GM18498 (cell line): ENCODE data around the gene NCK1.
"Not testable (repeated sequence)": the region's sequence is repeated elsewhere in the genome, so short reads cannot be mapped to it uniquely, and the experiment has no call there.

ENCODE experiments used
- ATAC-seq: cut with Tn5 transposase; IDR thresholded peaks from one replicate; pipeline ENCODE4 v1.9.1; 2021; ENCODE audit warnings: mild to moderate bottlenecking, moderate library complexity; ENCODE audit not compliant: unreplicated experiment

Gene NCK1

DNA sequence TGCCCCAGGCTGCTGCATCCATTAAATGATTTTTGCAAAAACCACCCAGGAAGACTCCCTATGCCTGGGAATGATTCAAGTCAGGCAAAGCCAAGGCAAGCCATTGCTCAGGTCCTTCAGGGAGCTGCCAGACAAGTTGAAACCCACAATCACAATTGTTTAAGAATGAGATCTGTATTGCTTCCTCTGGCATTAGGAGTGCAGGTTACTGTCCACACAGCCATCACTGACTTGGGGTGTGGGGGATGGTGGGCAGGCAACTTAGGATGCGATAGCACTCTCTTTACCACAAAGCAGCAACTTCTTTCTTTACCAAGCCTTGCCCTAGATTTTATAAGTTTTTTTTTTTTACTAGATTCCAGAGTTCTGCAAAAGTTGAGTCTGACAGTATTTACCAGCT lies 80.8 kb downstream of the NCK1 start:
- no peak for ATAC-seq

DNA sequence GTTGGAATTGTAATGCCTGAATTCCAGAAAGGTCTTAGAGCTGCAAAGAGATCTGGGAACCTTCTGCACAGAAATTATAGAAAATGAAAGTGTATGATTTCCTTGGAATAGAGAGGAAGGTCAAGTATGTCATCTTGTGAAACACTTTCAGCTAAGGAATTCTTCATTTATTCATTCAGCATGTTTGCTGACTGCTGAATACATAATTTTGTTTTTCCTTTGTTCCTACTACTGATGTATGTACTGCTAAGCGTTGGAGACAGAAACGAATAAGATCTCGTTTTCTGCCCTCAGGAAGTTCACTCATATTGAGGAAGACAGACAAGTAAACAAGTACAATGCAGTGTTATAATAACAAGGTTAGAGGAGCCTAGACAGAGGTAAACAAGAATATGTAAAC lies 81.4 kb downstream of the NCK1 start:
- no peak for ATAC-seq

DNA sequence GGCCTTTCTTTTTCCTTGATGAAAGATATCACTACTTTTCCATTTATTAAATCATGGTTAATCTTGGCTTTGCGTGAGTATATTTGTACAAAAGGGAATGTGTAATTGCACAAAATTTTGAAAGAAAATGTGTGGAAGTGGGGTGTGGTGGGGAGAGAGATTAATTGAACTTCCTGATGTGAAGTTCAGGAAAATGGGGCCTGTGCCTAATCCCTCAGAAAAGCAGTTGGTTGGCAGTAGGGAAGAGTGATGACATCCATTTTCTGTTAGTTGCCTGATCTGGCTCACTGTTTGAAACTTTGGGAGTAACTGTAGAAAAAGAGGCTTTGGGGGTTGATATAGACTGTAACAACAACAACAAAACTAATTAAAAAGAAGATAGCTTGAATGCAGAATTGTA lies 85.0 kb downstream of the NCK1 start:
- no peak for ATAC-seq

DNA sequence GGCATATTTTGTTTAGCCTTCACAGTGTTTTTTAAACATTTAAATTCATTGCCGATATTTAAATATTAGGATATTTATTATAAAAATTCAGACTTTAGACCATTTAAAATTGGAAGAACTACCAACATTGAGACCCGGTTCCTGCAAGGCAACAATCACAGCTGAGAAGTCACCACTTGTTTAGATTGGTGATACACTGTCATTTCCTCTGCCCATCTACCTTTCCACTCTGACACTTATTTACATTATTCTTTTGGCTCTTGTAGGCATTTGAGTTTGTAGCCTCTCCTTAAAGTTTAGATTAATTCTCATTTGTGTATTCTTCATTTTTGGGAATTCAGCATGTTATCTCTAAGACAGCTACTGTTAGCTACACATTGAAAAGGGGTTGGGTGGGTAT lies 85.5 kb downstream of the NCK1 start:
- no peak for ATAC-seq

DNA sequence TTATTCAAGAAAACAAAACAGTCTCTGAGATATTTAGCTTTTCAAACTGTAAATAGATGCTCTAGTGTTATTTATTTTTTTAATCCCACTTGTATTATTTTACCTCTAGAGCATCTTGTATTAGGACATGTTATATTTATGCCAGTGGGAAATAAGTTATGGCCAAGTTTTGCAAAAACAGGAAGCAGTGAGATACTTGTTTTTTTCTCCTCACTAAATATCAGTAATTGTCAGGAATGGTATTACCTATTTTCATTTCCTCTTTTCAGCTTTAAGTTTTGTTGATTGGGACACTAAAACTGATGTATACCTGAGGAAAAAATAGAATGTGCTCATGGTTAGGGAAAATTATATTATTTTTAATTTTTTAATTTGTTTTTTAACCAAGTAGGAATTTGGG lies 87.1 kb downstream of the NCK1 start:
- ATAC-seq: no peak

DNA sequence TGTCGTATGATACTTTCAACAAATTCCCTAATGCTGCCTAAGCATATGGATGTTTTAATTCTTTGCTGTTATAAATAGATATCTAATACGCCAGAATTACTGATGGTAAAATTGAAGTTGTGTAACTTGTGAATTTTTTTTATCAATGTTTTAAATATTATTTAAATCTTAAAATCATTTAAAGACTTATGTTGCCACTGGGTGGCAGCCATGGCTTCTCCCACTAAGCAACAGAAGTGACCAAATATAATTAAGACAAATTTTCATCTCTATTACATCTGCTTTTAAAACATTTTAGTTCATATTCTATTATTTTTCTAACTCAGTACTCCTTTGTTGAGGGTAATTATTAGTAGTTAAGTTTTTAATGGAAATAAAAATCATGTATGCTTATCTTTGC lies 87.7 kb downstream of the NCK1 start:
- ATAC-seq: no peak

DNA sequence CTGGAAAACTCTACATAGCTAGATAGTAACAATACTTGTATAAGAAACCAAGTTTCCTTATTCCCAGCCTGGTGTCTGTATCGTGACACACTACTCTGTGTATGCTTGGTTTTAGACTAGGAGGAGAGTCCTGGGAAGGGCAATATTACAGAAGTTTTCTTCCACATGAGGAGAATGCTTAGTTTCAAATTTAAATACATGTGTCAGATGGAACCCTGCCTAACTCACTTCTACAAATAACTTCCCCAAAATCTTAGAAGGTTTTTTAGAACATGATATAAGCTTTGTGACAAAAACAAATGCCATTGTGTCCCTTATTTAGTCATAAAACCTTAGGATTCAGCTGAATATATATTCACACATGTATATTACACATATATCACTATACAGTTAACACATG lies 88.6 kb downstream of the NCK1 start:
- ATAC-seq: no peak

DNA sequence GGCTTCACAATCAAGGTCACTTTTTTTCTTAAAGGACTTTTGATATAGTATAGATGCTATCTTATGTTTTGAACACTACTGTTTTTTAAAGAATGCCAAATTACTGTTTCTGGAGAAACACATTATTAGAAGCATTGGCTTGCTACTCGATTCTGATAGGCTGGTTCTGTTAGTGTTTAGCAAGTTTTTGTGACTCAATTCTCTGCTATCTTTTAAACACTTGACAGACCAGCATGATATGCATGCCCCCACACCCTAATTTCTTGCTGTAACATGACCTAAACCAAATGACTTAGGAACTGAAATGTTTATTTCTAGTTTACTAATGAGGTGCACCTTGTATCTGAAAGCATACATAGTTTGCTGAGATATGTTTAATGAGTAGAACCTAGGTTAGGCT lies 90.3 kb downstream of the NCK1 start:
- ATAC-seq: no peak

DNA sequence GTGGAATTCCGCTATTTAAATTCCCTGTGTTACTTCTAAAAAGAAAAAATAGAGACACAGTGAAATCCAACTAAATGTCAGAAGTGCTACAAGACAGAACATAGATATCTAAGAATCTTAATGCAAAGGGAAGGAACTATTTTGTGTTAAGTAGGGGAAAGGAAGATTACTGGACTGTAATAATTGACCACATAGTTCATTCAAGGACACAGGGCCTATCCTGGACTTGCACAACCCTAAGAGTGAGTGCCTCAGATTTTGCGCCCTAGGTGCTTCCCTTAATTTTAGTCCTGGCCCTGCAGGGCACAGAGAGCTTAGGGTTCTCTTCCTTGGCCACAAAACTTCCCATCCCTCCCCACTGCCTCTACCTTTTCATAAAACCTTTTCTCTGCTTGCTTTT lies 92.2 kb downstream of the NCK1 start:
- no peak for ATAC-seq

DNA sequence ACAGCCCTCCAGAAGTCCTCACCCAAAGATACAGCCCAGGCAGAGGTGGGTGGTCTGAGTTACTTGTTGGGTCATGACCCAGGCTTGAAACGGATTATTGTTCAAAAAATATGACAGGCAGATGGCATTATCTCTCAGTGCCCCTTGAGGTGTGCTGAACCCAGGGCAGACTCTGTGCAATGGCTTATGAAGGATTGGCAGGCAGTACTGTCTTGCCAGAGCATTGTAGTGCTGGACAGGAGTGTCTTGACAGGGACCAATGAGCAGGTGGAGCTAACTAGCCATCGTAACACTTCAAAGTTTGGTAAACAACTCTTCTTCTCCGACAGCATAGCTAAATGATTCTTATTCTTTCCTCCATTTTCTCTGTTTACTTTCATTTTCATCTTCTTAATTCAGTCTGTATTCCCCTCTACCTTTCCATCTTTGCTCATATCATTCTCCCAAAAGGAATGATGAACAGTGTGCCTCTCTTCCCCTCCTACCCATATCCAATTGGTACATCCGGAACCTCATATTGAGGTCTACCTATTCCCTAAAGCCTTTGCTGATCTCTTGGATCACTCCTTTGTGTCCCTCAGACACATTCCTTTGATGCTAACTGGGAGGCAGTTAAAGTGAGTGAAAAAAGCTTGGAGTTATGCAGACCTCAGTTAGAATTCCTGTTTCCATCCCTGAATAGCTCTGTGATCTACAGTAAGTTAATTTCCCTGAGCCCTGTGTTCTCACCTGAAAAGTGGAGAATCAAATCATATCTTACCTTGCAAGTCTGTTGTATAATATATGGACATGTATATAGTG lies 93.2 kb downstream of the NCK1 start:
- ATAC-seq: no peak

DNA sequence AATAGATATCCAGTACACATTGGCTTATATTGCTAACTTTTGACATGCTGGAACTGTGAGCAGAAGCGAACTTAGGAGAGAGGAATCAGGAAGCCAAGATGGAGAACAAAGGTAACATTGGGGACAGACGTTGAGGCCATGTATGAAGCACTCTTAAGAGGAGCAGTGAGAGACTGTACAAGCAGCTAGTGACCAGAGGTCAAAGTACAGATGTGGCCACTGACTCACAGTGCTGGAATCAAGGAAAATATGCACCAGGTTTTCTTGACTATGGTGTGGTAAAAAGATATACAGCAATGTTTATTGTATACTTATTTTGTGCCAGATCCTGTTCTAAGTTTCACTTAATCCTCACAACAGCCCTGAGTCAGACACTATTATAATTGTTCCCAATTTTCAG lies 93.8 kb downstream of the NCK1 start:
- ATAC-seq: no peak

DNA sequence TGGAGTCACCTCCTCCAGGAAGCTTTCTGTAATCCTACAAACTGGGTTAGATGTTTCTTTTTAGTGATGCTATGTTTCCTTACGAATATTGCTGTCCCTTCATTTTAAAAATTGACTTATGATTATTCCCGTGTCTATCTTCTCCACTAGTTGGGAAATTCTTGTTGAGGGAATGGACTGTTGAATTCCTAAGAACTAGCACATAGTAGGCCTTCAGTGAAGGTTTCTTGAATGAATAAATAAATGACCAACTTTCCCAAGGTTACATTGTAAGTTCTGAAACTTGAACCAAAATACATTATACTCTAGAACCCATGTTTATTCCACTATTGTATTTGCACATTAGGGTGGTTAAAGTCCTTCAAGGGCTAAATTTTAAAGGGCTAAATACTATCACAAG lies 95.0 kb downstream of the NCK1 start:
- ATAC-seq: no peak

DNA sequence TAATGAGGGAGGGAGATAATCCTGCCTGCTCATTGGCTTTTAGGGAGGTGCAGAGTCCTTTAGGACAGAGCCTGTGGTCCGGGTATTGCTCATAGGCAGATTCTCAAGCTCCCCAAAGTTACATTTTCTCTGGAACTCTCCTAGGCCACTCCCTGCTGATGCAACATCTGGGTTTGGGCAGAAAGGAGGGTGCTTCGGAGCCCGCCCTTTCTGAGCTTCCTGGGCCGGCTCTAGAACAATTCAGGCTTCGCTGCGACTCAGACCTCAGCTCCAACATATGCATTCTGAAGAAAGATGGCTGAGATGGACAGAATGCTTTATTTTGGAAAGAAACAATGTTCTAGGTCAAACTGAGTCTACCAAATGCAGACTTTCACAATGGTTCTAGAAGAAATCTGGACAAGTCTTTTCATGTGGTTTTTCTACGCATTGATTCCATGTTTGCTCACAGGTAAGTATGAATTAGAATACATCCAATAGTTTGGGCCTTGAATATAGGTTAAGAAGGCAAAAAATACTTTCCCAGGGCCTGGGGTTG lies 95.8 kb downstream of the NCK1 start, which contains the start of gene IL20RB:
TSS of gene IL20RB (plus strand) at position 233 of the 538 bp plus-strand sequence. CDS start at position 364, 131 bp downstream.
- no peak for ATAC-seq

DNA sequence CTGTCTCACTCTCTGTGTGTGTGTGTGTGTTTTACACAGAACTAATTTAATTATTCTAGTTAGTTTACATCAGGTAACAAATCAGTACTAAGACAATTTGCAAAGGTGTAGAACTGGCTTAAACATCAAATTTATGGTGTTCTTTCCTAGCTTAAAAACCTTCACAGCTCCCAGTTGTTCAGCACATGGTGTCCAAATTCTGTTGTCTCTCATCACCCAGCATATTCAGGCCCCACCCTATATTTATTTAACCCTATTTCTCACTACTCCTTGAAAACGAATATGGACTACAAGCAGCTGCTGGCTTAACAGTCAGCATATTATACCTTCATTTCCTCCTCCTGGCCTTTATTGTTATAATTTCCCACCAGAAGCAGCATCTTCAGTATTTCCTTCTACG lies 96.9 kb downstream of the NCK1 start:
- no peak for ATAC-seq

DNA sequence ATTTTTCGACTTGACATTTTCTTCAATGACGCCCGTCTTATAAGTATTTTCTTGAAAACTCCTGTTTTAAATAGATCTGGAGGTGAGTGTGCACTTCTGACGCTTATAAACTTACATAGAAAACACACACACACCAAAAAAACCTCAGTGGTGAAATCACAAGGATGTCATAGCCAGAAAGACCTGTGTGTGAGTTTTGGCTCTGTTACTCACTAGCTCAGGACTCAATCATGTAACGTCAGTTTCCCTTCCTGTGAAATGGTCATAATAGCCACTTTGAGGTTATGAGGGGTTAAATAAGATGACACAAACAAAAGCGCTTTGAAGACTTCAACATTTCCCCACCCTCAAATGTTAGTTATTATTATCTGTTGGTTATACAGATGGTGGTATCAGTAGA lies 97.6 kb downstream of the NCK1 start:
- no peak for ATAC-seq

DNA sequence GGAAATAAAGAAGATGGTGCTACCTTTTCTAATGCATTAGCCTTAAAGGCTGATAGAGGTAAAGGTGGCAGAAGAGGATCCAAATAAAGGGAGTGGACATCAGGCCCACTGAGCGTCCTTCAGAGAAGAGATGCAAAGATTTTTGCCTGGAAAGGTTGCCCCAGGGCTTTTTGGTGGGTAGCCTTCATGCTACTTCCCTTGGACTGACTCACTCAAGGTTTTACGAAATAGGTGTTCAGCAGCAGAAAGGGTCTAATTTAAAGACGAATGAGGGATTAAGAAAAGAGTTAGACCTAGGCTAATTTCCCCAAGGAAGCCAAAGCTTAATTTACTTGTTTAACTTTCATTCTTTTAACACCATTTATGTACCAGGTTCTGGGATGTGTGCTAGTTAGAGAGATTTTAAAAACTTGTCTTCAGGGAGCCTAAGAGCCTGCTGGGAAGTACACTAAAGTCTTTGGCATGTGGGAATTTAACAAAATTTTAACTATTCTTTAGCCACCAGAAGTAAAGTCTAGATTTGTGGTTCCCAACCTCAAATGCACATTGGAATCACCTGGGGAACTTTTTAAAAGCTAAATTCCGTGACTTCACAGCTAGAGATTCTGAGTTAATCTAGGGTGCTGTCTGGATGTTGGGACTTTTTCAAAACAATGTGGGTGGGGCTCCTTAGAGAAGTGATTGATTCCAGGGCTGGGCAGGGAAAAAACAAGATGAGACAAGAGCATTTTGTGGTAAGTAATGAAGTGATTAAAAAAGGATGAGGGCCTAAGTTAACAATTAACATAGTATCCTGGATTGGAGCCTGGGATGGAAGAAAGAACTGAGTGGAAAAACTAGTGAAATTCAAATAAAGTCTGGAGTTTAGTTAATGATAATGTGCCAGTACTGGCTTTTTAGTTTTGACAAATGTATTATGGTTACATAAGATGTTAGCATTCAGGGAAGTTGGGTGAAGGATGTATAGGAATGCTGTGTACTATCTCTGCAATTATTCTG lies 99.1 kb downstream of the NCK1 start:
- ATAC-seq: no peak

DNA sequence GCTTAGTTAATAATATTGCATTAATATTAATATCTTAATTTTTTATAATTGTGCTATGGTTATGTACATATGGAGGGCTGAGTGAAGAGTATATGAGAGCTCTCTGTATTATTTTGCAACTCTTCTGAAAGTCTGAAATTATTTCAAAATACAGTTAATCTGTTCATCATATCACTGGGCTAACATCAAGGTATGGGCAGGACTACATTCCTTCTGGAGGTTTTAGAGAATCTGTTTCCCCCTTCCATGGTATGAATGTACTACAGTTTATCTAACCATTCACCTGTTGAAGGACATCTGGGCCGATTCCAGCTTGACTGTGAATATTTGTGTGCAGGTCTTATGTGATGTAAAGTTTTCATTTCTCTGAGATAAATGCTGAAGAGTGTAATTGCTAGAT lies 100.9 kb downstream of the NCK1 start:
- ATAC-seq: no peak

DNA sequence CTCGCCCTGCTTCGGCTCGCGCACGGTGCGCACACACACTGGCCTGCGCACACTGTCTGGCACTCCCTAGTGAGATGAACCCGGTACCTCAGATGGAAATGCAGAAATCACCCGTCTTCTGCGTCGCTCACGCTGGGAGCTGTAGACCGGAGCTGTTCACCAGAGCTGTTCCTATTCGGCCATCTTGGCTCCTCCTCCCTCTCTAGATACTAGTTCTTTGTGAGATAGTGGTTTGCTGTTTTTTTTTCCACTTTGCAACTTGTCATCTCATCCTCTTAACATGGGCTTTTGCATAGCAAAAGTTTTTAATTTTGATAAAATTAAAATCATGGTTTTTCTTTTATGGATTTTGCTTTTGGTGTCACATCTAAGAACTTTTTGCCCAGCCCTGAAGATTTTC lies 107.5 kb downstream of the NCK1 start:
- not testable (repeated sequence) for ATAC-seq

DNA sequence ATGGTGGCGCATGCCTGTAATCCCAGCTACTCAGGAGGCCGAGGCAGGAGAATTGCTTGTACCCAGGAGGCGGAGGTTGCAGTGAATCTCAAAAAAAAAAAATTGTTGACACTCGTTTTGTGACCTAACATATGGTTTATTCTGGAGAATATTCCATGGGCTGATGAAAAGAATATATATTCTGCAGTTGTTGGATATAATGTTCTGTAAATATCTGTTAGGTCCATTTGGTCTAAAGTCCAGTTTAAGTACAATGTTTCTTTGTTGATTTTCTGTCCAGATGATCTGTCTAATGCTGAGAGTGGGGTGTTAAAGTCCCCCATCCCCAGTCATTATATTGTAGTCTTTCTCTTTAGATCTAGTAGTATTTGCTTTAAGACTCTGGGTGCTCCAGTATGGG lies 111.3 kb downstream of the NCK1 start:
- no peak for ATAC-seq

DNA sequence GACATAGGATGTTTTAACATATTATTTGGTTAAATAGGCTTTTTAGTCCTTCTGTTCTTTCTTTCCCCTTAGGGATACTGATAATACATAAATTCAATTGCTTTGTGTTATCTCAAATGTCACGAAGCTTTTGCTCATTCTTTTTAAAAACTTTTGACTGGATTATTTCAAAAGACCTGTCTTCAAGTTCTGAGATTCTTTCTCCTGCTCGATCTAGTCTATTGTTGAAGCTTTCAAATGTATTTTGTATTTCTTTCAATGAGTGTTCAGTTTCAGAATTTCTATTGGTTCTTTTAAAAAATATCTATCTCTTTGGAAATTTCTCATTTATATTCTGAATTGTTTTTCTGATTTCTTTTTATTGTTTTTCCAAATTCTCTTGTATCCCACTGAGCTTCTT lies 112.7 kb downstream of the NCK1 start:
- ATAC-seq: no peak

DNA sequence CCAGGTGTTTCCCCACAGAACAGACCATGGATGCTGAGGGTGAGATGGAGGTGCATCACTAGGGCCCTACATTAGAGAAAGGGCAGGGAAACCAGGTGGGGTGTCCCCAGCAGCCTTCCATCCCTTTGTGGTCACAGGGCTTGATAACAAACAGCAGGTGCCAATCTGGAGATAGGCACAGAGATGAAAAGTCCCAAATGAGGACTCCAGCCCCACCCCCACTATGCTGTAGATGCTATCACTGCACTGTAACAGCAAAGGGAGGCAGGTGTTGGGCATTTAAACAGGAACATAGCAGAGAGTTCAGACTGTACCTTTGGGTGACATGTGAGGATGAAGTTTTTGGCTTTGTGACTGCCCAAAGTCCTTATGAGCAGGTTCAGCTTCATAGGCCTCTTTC lies 117.2 kb downstream of the NCK1 start:
- no peak for ATAC-seq

DNA sequence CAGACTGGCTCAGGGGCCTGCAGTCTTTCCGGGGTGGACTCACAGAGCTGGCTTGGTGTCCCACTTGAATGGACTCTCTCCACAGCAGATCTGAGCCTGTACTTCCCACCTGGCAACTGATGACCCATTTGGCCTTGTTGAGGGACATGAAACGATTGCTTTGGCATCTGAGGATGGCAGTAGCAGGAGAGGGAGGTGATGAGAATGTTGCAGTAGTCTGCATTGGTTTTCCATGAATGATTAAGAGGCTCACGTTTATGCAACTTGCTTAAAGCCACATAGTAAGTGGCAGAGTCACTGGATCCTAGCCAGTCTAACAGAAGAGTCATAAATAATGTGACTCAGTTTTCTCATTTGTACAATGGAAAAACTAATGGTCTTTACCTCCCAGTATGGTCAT lies 117.7 kb downstream of the NCK1 start:
- ATAC-seq: no peak
